H9 (cell line): ENCODE data around the gene RPL10A. TPM values are rescaled to one million over a fixed set of nuclear protein-coding genes. Genes with fewer than 3 reads are reported as not detected.
A peak's percentile ranks its signal among the peaks of the same experiment; 100 is the strongest.

Experiments used
- DNase-seq: peaks from one replicate; pipeline ENCODE4 v3.0.0-alpha.2; 2017
- H2AFZ ChIP-seq: one replicate; pipeline ENCODE4 v1.6.1; 2013; ENCODE audit warnings: mild to moderate bottlenecking, low read length, control low read depth, moderate library complexity
- H2AK5ac ChIP-seq: 2 replicates; pipeline ENCODE4 v1.6.1; 2013; ENCODE audit warnings: low read length, control low read depth, mixed read lengths; ENCODE audit not compliant: insufficient read length
- H2BK120ac ChIP-seq: one replicate; pipeline ENCODE4 v1.6.1; 2013; ENCODE audit warnings: low read depth, mild to moderate bottlenecking, low read length, control low read depth, inconsistent platforms; ENCODE audit not compliant: poor library complexity, severe bottlenecking
- H2BK12ac ChIP-seq: 2 replicates; pipeline ENCODE4 v1.6.1; 2013; ENCODE audit warnings: low read length, control low read depth, mixed read lengths, low read depth; ENCODE audit not compliant: insufficient read length
- H2BK15ac ChIP-seq: 2 replicates; pipeline ENCODE4 v1.6.1; 2013; ENCODE audit warnings: low read depth, low read length, control low read depth
- H2BK20ac ChIP-seq: one replicate; pipeline ENCODE4 v1.6.1; 2013; ENCODE audit warnings: low read depth, mild to moderate bottlenecking, low read length, control low read depth, inconsistent platforms; ENCODE audit not compliant: poor library complexity, severe bottlenecking
- H2BK5ac ChIP-seq: 2 replicates; pipeline ENCODE4 v1.6.1; 2013; ENCODE audit warnings: low read length, control low read depth, mixed read lengths; ENCODE audit not compliant: insufficient read length
- H3K14ac ChIP-seq: 2 replicates; pipeline ENCODE4 v1.6.1; 2013; ENCODE audit warnings: low read length, control low read depth; ENCODE audit not compliant: insufficient read depth
- H3K18ac ChIP-seq: 2 replicates; pipeline ENCODE4 v1.6.1; 2013; ENCODE audit warnings: low read depth, mild to moderate bottlenecking, mixed read lengths, low read length, control low read depth; ENCODE audit not compliant: insufficient read length
- H3K23ac ChIP-seq: 2 replicates; pipeline ENCODE4 v1.6.1; 2013; ENCODE audit warnings: low read length, control low read depth, mixed read lengths, low read depth; ENCODE audit not compliant: insufficient read length
- H3K23me2 ChIP-seq: 2 replicates; pipeline ENCODE4 v1.6.1; 2013; ENCODE audit warnings: low read depth, mild to moderate bottlenecking, mixed read lengths, low read length, control low read depth; ENCODE audit not compliant: insufficient read length, poor library complexity, severe bottlenecking
- H3K27ac ChIP-seq: 2 replicates; pipeline ENCODE4 v1.5.1; 2013; ENCODE audit warnings: low read length, control low read depth, mixed read lengths, low read depth; ENCODE audit not compliant: insufficient read length
- H3K27me3 ChIP-seq: 2 replicates; pipeline ENCODE4 v1.6.1; 2013; ENCODE audit warnings: low read length, control low read depth, inconsistent platforms; ENCODE audit not compliant: insufficient read depth
- H3K4ac ChIP-seq: 2 replicates; pipeline ENCODE4 v1.6.1; 2013; ENCODE audit warnings: low read depth, mild to moderate bottlenecking, control low read depth, inconsistent platforms, low read length, moderate library complexity
- H3K4me1 ChIP-seq: 2 replicates; pipeline ENCODE4 v1.6.1; 2013; ENCODE audit warnings: low read length, control low read depth, inconsistent platforms; ENCODE audit not compliant: insufficient read depth
- H3K4me2 ChIP-seq: 2 replicates; pipeline ENCODE4 v1.6.1; 2013; ENCODE audit warnings: low read length, control low read depth, mixed read lengths; ENCODE audit not compliant: insufficient read length, insufficient read depth
- H3K56ac ChIP-seq: 2 replicates; pipeline ENCODE4 v1.6.1; 2013; ENCODE audit warnings: low read depth, mild to moderate bottlenecking, mixed read lengths, low read length, control low read depth; ENCODE audit not compliant: insufficient read length
- H3K79me1 ChIP-seq: 2 replicates; pipeline ENCODE4 v1.6.1; 2013; ENCODE audit warnings: low read depth, mild to moderate bottlenecking, moderate library complexity, low read length, control low read depth, inconsistent platforms; ENCODE audit not compliant: insufficient read depth, poor library complexity, severe bottlenecking
- H3K79me2 ChIP-seq: 2 replicates; pipeline ENCODE4 v1.6.1; 2013; ENCODE audit warnings: low read length, control low read depth, inconsistent platforms; ENCODE audit not compliant: insufficient read depth
- H3K9ac ChIP-seq: 2 replicates; pipeline ENCODE4 v1.6.1; 2013; ENCODE audit warnings: low read length, control low read depth, mixed read lengths; ENCODE audit not compliant: insufficient read length; ENCODE audit errors: extremely low read depth
- H3K9me3 ChIP-seq: one replicate; pipeline ENCODE4 v1.6.1; 2013; ENCODE audit warnings: low read depth, low read length, inconsistent platforms; ENCODE audit not compliant: control insufficient read depth
- H3T11ph ChIP-seq: one replicate; pipeline ENCODE4 v1.6.1; 2013; ENCODE audit warnings: mild to moderate bottlenecking, low read length, control low read depth, inconsistent platforms
- H4K20me1 ChIP-seq: one replicate; pipeline ENCODE4 v1.6.1; 2013; ENCODE audit not compliant: control insufficient read depth, insufficient read length, insufficient read depth
- H4K5ac ChIP-seq: 2 replicates; pipeline ENCODE4 v1.6.1; 2013; ENCODE audit warnings: low read depth, mild to moderate bottlenecking, mixed read lengths, low read length, control low read depth; ENCODE audit not compliant: insufficient read length
- H4K8ac ChIP-seq: replicated peaks from 2 replicates; pipeline ENCODE4 v1.6.1; 2013; ENCODE audit warnings: low read length, control low read depth, mixed read lengths, low read depth; ENCODE audit not compliant: insufficient read length
- H4K91ac ChIP-seq: 2 replicates; pipeline ENCODE4 v1.6.1; 2013; ENCODE audit warnings: low read depth, mild to moderate bottlenecking, moderate library complexity, mixed read lengths, low read length, control low read depth; ENCODE audit not compliant: insufficient read length
- H3K27ac Mint-ChIP-seq, 3 experiments: 2 replicates in 2 of 3; 3 replicates in 1 of 3; pipeline ENCODE4 v1.8.0; 2020 to 2021; ENCODE audit warnings: mixed read lengths in 3 of 3, mild to moderate bottlenecking in 1 of 3, moderate library complexity in 1 of 3
- H3K27me3 Mint-ChIP-seq: 2 replicates; pipeline ENCODE4 v1.8.0; 2021; ENCODE audit warnings: low read depth, mild to moderate bottlenecking, moderate library complexity, mixed read lengths
- H3K36me3 Mint-ChIP-seq, 3 experiments: 2 replicates in 2 of 3; 3 replicates in 1 of 3; pipeline ENCODE4 v1.8.0; 2020 to 2021; ENCODE audit warnings: low read depth in 3 of 3, mixed read lengths in 3 of 3; ENCODE audit not compliant: insufficient read depth in 1 of 3
- H3K4me1 Mint-ChIP-seq, 2 experiments: 2 replicates each; pipeline ENCODE4 v1.8.0; 2020; ENCODE audit warnings: mixed read lengths in 2 of 2
- H3K4me3 Mint-ChIP-seq, 2 experiments: 2 replicates in 1 of 2; 3 replicates in 1 of 2; pipeline ENCODE4 v1.8.0; 2020 to 2021; ENCODE audit warnings: mild to moderate bottlenecking in 2 of 2, mixed read lengths in 2 of 2, moderate library complexity in 1 of 2
- H3K9me3 Mint-ChIP-seq, 2 experiments: 2 replicates in 1 of 2; 3 replicates in 1 of 2; pipeline ENCODE4 v1.8.0; 2020; ENCODE audit warnings: mild to moderate bottlenecking in 2 of 2, mixed read lengths in 2 of 2, moderate library complexity in 1 of 2
- WGBS: extraction: QIAGEN DNeasy Blood & Tissue Kit; methylation state at CpG from one replicate; pipeline ENCODE4 v1.1.7; 2013; ENCODE audit warnings: missing lambda C conversion rate, low lambda C conversion rate, mixed read lengths; ENCODE audit not compliant: insufficient read length; ENCODE audit errors: extremely low coverage; 5-methylcytosine and 5-hydroxymethylcytosine counted together
- total RNA-seq: library from RNA; stranded (reverse); gene quantifications from 2 replicates; pipeline ENCODE4 v1.2.1, GENCODE V29; 2021
- TF ChIP-seq, protein P1 (sequence below): fragments of 200-600 bp; sonication (generic); conservative IDR thresholded peaks from 3 replicates; pipeline ENCODE4 v1.8.0; 2021; ENCODE audit warnings: antibody characterized with exemption, mild to moderate bottlenecking

RPL10A gene
- total RNA-seq, 1 experiment from 2014 or later, result 1,830 TPM

DNA sequence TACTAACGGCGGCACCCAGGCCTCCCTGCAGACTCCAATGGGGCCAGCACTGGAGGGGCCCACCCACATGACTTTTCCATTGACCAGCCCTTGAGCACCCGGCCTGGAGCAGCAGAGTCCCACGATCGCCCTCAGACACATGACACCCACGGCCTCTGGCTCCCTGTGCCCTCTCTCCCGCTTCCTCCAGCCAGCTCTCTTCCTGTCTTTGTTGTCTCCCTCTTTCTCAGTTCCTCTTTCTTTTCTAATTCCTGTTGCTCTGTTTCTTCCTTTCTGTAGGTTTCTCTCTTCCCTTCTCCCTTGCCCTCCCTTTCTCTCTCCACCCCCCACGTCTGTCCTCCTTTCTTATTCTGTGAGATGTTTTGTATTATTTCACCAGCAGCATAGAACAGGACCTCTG is 42.1 kb upstream of the RPL10A start:
- no peak overlapping the region for H3K27ac ChIP-seq
- H2BK15ac ChIP-seq, result no peak overlapping the region
- H3K14ac ChIP-seq, result no peak overlapping the region
- H3K4me1 ChIP-seq, result peaks cover 8% of the 10 kb centered on the region; the same call in 1 of the 2 replicates
- no peak overlapping the region for H2AFZ ChIP-seq
- Mint-ChIP-seq H3K9me3 (peaks cover 8 to 11% of the 10 kb centered on the region in 2 experiments; a peak in 4 of 5 replicates), H3K27ac (peak overlapping the region; percentile 2 to 68 (median 38); a peak in 6 of 7 replicates), H3K27me3 (no peaks in the 10 kb centered on the region; the same call in 1 of the 2 replicates), H3K4me1 (peaks cover 21 to 41% of the 10 kb centered on the region in 2 experiments), H3K36me3 (peaks cover 22 to 29% (median 24%) of the 10 kb centered on the region in 3 experiments), H3K4me3 (no peak overlapping the region)
- H3K18ac ChIP-seq, result no peak overlapping the region
- no peak overlapping the region for H2AK5ac ChIP-seq
- no peak overlapping the region for H2BK20ac ChIP-seq
- no peak overlapping the region for H3K4me2 ChIP-seq
- no peaks in the 10 kb centered on the region for H3K27me3 ChIP-seq
- H2BK120ac ChIP-seq, result no peak overlapping the region
- H4K91ac ChIP-seq, result no peak overlapping the region
- H2BK5ac ChIP-seq, result no peak overlapping the region
- H3K9me3 ChIP-seq, result peaks cover 5% of the 10 kb centered on the region
- no peak overlapping the region for H3K9ac ChIP-seq
- no peak overlapping the region for H2BK12ac ChIP-seq
- no peak overlapping the region for H3K4ac ChIP-seq
- no peak overlapping the region for H3K56ac ChIP-seq
- no peak overlapping the region for H3T11ph ChIP-seq
- H4K8ac ChIP-seq, result no peak overlapping the region
- no peaks in the 10 kb centered on the region for H3K23me2 ChIP-seq
- no peaks in the 10 kb centered on the region for H4K20me1 ChIP-seq
- TF ChIP-seq, protein P1, sequence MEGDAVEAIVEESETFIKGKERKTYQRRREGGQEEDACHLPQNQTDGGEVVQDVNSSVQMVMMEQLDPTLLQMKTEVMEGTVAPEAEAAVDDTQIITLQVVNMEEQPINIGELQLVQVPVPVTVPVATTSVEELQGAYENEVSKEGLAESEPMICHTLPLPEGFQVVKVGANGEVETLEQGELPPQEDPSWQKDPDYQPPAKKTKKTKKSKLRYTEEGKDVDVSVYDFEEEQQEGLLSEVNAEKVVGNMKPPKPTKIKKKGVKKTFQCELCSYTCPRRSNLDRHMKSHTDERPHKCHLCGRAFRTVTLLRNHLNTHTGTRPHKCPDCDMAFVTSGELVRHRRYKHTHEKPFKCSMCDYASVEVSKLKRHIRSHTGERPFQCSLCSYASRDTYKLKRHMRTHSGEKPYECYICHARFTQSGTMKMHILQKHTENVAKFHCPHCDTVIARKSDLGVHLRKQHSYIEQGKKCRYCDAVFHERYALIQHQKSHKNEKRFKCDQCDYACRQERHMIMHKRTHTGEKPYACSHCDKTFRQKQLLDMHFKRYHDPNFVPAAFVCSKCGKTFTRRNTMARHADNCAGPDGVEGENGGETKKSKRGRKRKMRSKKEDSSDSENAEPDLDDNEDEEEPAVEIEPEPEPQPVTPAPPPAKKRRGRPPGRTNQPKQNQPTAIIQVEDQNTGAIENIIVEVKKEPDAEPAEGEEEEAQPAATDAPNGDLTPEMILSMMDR, result no peak
- no peak overlapping the region for H4K5ac ChIP-seq
- no peak for DNase-seq
- H3K23ac ChIP-seq, result no peak overlapping the region
- no peaks in the 10 kb centered on the region for H3K79me2 ChIP-seq
- no peaks in the 10 kb centered on the region for H3K79me1 ChIP-seq
- WGBS, result no CpG with 5 or more reads among the region's 8 CpGs
